Testis (tissue), 2 donors: Measurements from ENCODE around the gene SLC25A45.

Experiments used
- POLR2A ChIP-seq: fragments of 450-650 bp; IDR thresholded peaks from one replicate; pipeline ENCODE4 v1.6.1; 2017; ENCODE audit warnings: antibody characterized with exemption, mild to moderate bottlenecking, moderate library complexity
- TF ChIP-seq, protein P1 (sequence below), 3 experiments: fragments of 450-650 bp in 2 of 3; fragments of 200-600 bp in 1 of 3; sonication (generic) in 1 of 3; IDR thresholded peaks; one replicate each; pipeline ENCODE4 v1.5.1; 2016 to 2019; ENCODE audit warnings: antibody characterized with exemption in 3 of 3, mild to moderate bottlenecking in 2 of 3, moderate library complexity in 1 of 3

DNA sequence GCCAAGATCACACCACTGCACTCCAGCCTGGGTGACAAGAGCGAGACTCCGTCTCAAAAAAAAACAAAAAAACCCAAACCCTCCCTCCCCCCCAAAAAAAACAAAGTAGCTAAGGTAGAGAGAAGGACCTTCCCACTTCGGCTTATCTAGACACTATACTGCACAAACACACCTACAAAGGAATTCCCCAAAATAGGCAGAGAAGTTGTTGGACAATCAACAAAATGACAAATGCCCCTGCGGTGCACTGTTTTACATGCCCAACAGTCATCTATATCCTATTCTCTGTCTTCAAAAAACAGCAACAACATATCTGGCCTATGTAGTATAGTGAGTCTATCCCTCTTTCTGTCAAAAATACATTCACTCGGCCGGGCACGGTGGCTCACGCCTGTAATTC lies 55.4 kb downstream of the SLC25A45 start:
- TF ChIP-seq, protein P1, sequence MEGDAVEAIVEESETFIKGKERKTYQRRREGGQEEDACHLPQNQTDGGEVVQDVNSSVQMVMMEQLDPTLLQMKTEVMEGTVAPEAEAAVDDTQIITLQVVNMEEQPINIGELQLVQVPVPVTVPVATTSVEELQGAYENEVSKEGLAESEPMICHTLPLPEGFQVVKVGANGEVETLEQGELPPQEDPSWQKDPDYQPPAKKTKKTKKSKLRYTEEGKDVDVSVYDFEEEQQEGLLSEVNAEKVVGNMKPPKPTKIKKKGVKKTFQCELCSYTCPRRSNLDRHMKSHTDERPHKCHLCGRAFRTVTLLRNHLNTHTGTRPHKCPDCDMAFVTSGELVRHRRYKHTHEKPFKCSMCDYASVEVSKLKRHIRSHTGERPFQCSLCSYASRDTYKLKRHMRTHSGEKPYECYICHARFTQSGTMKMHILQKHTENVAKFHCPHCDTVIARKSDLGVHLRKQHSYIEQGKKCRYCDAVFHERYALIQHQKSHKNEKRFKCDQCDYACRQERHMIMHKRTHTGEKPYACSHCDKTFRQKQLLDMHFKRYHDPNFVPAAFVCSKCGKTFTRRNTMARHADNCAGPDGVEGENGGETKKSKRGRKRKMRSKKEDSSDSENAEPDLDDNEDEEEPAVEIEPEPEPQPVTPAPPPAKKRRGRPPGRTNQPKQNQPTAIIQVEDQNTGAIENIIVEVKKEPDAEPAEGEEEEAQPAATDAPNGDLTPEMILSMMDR (IDR thresholded peaks at IDR 0.05) = no peak
- no peak for TF ChIP-seq POLR2A
